ENCODE measurements around the gene KLHDC7B. TPM values are rescaled to one million over a fixed set of nuclear protein-coding genes. Genes with fewer than 3 reads are reported as not detected.

Gene KLHDC7B
- total RNA-seq, 1 experiment from 2014 or later: not detected

- TF ChIP-seq ZNF532 (CRISPR knock-in tag; IDR thresholded peaks at IDR 0.05; ENCODE audit: borderline replicate concordance) (no peak), NR1H2 (CRISPR knock-in tag; IDR thresholded peaks at IDR 0.05) (0 out of 2 replicates have a peak, but pooled peaks have one; percentile 52), PRRX2 (CRISPR knock-in tag; IDR thresholded peaks at IDR 0.05) (no peak), NFYB (CRISPR knock-in tag; conservative IDR thresholded peaks at IDR 0.05; ENCODE audit: low read depth) (0 out of 2 replicates have a peak, but pooled peaks have one; percentile 24), ZNF281 (CRISPR knock-in tag; IDR thresholded peaks at IDR 0.05) (peak; percentile 39; the same call in 1 of the 2 replicates), E2F5 (CRISPR knock-in tag; IDR thresholded peaks at IDR 0.05) (peak; percentile 94), ESRRA (CRISPR knock-in tag; IDR thresholded peaks at IDR 0.05; ENCODE audit: borderline replicate concordance) (peak; percentile 31; the same call in 1 of the 2 replicates), TEAD1 (CRISPR knock-in tag; IDR thresholded peaks at IDR 0.05) (peak; percentile 68; the same call in 1 of the 2 replicates), NFE2L1 (CRISPR knock-in tag; IDR thresholded peaks at IDR 0.05) (peak; percentile 85; the same call in 1 of the 2 replicates), CTCF (IDR thresholded peaks at IDR 0.05) (no peak), SP1 (CRISPR knock-in tag; conservative IDR thresholded peaks at IDR 0.05) (peak; percentile 86), CREM (CRISPR knock-in tag; IDR thresholded peaks at IDR 0.05) (peak; percentile 46; the same call in 1 of the 2 replicates), TCF7 (CRISPR knock-in tag; IDR thresholded peaks at IDR 0.05; ENCODE audit: low read depth) (no peak), ZNF396 (CRISPR knock-in tag; IDR thresholded peaks at IDR 0.05; ENCODE audit: borderline replicate concordance) (no peak), ATF2 (CRISPR knock-in tag; IDR thresholded peaks at IDR 0.05; ENCODE audit: borderline replicate concordance, low read depth) (no peak), MYBL2 (CRISPR knock-in tag; IDR thresholded peaks at IDR 0.05) (no peak), FOXP1 (CRISPR knock-in tag; IDR thresholded peaks at IDR 0.05; ENCODE audit: borderline replicate concordance) (peak; percentile 60; the same call in 1 of the 2 replicates), NR3C1 (CRISPR knock-in tag; conservative IDR thresholded peaks at IDR 0.05; ENCODE audit: low read depth) (no peak), KAT7 (CRISPR knock-in tag; IDR thresholded peaks at IDR 0.05; ENCODE audit: borderline replicate concordance) (no peak), FOXJ3 (CRISPR knock-in tag; IDR thresholded peaks at IDR 0.05; ENCODE audit: borderline replicate concordance) (no peak), ZNF263 (CRISPR knock-in tag; IDR thresholded peaks at IDR 0.05; ENCODE audit: low read depth) (no peak), HMGXB4 (CRISPR knock-in tag; IDR thresholded peaks at IDR 0.05) (peak; percentile 84; the same call in 1 of the 2 replicates), FOXK1 (CRISPR knock-in tag; IDR thresholded peaks at IDR 0.05) (peak; percentile 69), NR2C2 (CRISPR knock-in tag; IDR thresholded peaks at IDR 0.05) (no peak)
Observed at GRCh38 chr22:50525104-50525857, 20.4 kb upstream of the KLHDC7B start, which contains the start of gene SCO2 (continued).
